HEK293 (cell line): ENCODE measurements around the gene MUC12.

Experiments
- BCL11A ChIP-seq: fragments of 450-650 bp; formaldehyde crosslinking; IDR thresholded peaks from 2 replicates; pipeline ENCODE4 v1.5.1; 2016; ENCODE audit warnings: low read depth, missing biosample characterization, missing genetic modification characterization
- MYNN ChIP-seq: fragments of 450-650 bp; formaldehyde crosslinking; IDR thresholded peaks from 2 replicates; pipeline ENCODE4 v1.5.1; 2016; ENCODE audit warnings: missing biosample characterization, missing genetic modification characterization, borderline replicate concordance
- ZNF514 ChIP-seq: fragments of 450-650 bp; formaldehyde crosslinking; IDR thresholded peaks from 2 replicates; pipeline ENCODE4 v1.5.1; 2016; ENCODE audit warnings: missing biosample characterization, missing genetic modification characterization
- TF ChIP-seq, protein P1 (sequence below): fragments of 450-650 bp; formaldehyde crosslinking; IDR thresholded peaks from 2 replicates; pipeline ENCODE4 v1.5.1; 2016; ENCODE audit warnings: missing biosample characterization, missing genetic modification characterization

DNA sequence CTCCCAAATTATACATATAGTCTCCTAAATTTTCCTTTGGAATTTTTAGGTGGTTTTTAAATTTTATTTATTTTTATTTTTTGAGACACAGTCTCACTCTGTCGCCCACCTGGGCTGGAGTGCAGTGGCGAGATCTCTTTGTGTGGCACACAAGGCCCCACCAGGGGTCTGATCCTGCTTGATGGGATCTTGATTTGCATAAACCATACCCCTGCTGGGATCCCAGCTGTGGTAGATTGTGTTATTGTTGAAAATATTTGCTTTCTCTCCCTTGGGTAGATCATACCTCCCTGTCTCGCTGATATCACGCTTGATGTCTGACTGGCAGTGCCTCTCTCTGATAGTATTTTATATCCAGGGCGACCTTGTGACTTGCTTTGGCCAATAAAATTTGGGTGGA is 25.7 kb upstream of the MUC12 start:
- TF ChIP-seq MYNN (no peak), ZNF514 (tag by site-specific recombination) (no peak), BCL11A (tag by site-specific recombination) (no peak)
- TF ChIP-seq, protein P1, sequence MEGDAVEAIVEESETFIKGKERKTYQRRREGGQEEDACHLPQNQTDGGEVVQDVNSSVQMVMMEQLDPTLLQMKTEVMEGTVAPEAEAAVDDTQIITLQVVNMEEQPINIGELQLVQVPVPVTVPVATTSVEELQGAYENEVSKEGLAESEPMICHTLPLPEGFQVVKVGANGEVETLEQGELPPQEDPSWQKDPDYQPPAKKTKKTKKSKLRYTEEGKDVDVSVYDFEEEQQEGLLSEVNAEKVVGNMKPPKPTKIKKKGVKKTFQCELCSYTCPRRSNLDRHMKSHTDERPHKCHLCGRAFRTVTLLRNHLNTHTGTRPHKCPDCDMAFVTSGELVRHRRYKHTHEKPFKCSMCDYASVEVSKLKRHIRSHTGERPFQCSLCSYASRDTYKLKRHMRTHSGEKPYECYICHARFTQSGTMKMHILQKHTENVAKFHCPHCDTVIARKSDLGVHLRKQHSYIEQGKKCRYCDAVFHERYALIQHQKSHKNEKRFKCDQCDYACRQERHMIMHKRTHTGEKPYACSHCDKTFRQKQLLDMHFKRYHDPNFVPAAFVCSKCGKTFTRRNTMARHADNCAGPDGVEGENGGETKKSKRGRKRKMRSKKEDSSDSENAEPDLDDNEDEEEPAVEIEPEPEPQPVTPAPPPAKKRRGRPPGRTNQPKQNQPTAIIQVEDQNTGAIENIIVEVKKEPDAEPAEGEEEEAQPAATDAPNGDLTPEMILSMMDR (tag by site-specific recombination), result no peak
